ENCODE results near the gene TMEM72. TPM values are rescaled to one million over a fixed set of nuclear protein-coding genes. Genes with fewer than 3 reads are reported as not detected.
A peak's percentile ranks its signal among the peaks of the same experiment; 100 is the strongest.

Gene TMEM72
- not detected for total RNA-seq

GRCh38 chr10:44911081-44911540, at the start of gene TMEM72:
TSS of gene TMEM72 (plus strand) at chr10:44911337. CDS start at chr10:44911513, 176 bp downstream.
- WGBS, 2 donors = 29 to 38% methylated on average over 10 to 12 of the region's 12 CpGs
- no peak for TF ChIP-seq POLR2A (IDR thresholded peaks at IDR 0.05)
- no peak for TF ChIP-seq CTCF (IDR thresholded peaks at IDR 0.05)
- no peak within 1 kb of the TSS for H3K4me3 ChIP-seq (ENCODE audit: low read depth, poor library complexity, severe bottlenecking)
- DNase-seq (ENCODE audit: low spot score in 2 of 2) = no peak
- intact Hi-C loops (cut with DNase I; ENCODE audit: low total_unique reads) = no loop called here

- TF ChIP-seq CTCF (IDR thresholded peaks at IDR 0.05) (no peak), POLR2A (IDR thresholded peaks at IDR 0.05) (no peak)
- peak in 1 of 2 donors; percentile 68 for DNase-seq (ENCODE audit: low spot score in 2 of 2)
- WGBS, 2 donors = 76 to 81% methylated on average over 12 of the region's 12 CpGs
- intact Hi-C loops (cut with DNase I; ENCODE audit: low total_unique reads) = loop anchor here (5.0 kb wide), 2 partner anchors 475 to 1190 kb away; partner anchors contain the start of gene CXCL12
- H3K4me3 ChIP-seq (ENCODE audit: low read depth, poor library complexity, severe bottlenecking) = no peak overlapping the region
Measured at GRCh38 chr10:44862006-44862751, 49.0 kb upstream of the TMEM72 start.

- TF ChIP-seq POLR2A (IDR thresholded peaks at IDR 0.05) (no peak), CTCF (IDR thresholded peaks at IDR 0.05) (no peak)
- peak in 1 of 2 donors; percentile 25 for DNase-seq (ENCODE audit: low spot score in 2 of 2)
- WGBS, 2 donors = 52 to 59% methylated on average over 4 of the region's 4 CpGs
- intact Hi-C loops (cut with DNase I; ENCODE audit: low total_unique reads) = loop anchor here (5.0 kb wide), 2 partner anchors 476 to 1191 kb away; partner anchors contain the start of gene CXCL12
- H3K4me3 ChIP-seq (ENCODE audit: low read depth, poor library complexity, severe bottlenecking) = no peak overlapping the region
Measured at GRCh38 chr10:44862924-44863323, 48.2 kb upstream of the TMEM72 start.

GRCh38 chr10:44863344-44864047, 47.6 kb upstream of the TMEM72 start:
- intact Hi-C loops (cut with DNase I; ENCODE audit: low total_unique reads) = loop anchor here (5.0 kb wide), 2 partner anchors 476 to 1191 kb away; partner anchors contain the start of gene CXCL12
- peak in 1 of 2 donors; percentile 75 for DNase-seq (ENCODE audit: low spot score in 2 of 2)
- TF ChIP-seq POLR2A (IDR thresholded peaks at IDR 0.05) = no peak
- TF ChIP-seq CTCF (IDR thresholded peaks at IDR 0.05) = no peak
- H3K4me3 ChIP-seq (ENCODE audit: low read depth, poor library complexity, severe bottlenecking) = no peak overlapping the region
- 53 to 63% methylated on average over 15 of the region's 15 CpGs for WGBS, 2 donors

- TF ChIP-seq POLR2A (IDR thresholded peaks at IDR 0.05) (no peak), CTCF (IDR thresholded peaks at IDR 0.05) (no peak)
- intact Hi-C loops (cut with DNase I; ENCODE audit: low total_unique reads) = loop anchor here (5.0 kb wide), 2 partner anchors 477 to 1192 kb away; partner anchors contain the start of gene CXCL12
- WGBS, 2 donors = 17 to 30% methylated on average over 17 of the region's 17 CpGs
- peak overlapping the region; percentile 21 for H3K4me3 ChIP-seq (ENCODE audit: low read depth, poor library complexity, severe bottlenecking)
- peak in 1 of 2 donors; percentile 80 for DNase-seq (ENCODE audit: low spot score in 2 of 2)
Measured at GRCh38 chr10:44864051-44864450, 47.1 kb upstream of the TMEM72 start.

Measured in lower leg skin (tissue), 4 donors.